Esophagus muscularis mucosa (tissue), 4 donors: ENCODE results near the gene PXYLP1. TPM values are rescaled to one million over a fixed set of nuclear protein-coding genes. Genes with fewer than 3 reads are reported as not detected.

ENCODE experiments used
- DNase-seq: peaks from one replicate; pipeline ENCODE4 v3.0.0-alpha.2; 2017; ENCODE audit errors: extremely low spot score
- H3K27ac ChIP-seq, 4 donors: fragments of 200-600 bp; sonication (generic); replicated peaks in 1 of 4; 1 replicate in 3 of 4; 2 replicates in 1 of 4; pipeline ENCODE4 v1.5.1; 2016 to 2019; ENCODE audit warnings: mild to moderate bottlenecking in 1 of 4
- H3K27me3 ChIP-seq, 4 donors: fragments of 200-600 bp; sonication (generic); one replicate each; pipeline versions ENCODE4 v1.5.1 to v1.6.0; 2016 to 2019
- H3K36me3 ChIP-seq, 4 donors: fragments of 200-600 bp; sonication (generic); one replicate each; pipeline ENCODE4 v1.5.1; 2016 to 2019
- H3K4me1 ChIP-seq, 4 donors: fragments of 200-600 bp; sonication (generic); one replicate each; pipeline ENCODE4 v1.5.1; 2016 to 2019
- H3K4me3 ChIP-seq, 4 donors: fragments of 200-600 bp; sonication (generic); 1 replicate in 2 of 4; 2 replicates in 2 of 4; pipeline ENCODE4 v1.5.1; 2016 to 2019; ENCODE audit warnings: mild to moderate bottlenecking in 4 of 4, moderate library complexity in 1 of 4
- H3K9me3 ChIP-seq, 4 donors: fragments of 200-600 bp; sonication (generic); 1 replicate in 3 of 4; 2 replicates in 1 of 4; pipeline ENCODE4 v1.5.1; 2016 to 2019
- CTCF ChIP-seq, 3 experiments: fragments of 200-600 bp in 2 of 3; fragments of 450-650 bp in 1 of 3; sonication (generic) in 2 of 3; IDR thresholded peaks; one replicate each; pipeline ENCODE4 v1.5.1; 2017 to 2019; ENCODE audit warnings: antibody characterized with exemption in 3 of 3, mild to moderate bottlenecking in 2 of 3, moderate library complexity in 1 of 3
- EP300 ChIP-seq: sonication (generic); formaldehyde crosslinking; IDR thresholded peaks from one replicate; pipeline ENCODE4 v1.6.1; 2017; ENCODE audit warnings: antibody characterized with exemption
- POLR2A ChIP-seq: fragments of 450-650 bp; IDR thresholded peaks from one replicate; pipeline ENCODE4 v1.6.1; 2017; ENCODE audit warnings: antibody characterized with exemption, moderate library complexity, mild to moderate bottlenecking, low read depth
- POLR2AphosphoS5 ChIP-seq, 2 donors: sonication (generic); formaldehyde crosslinking; IDR thresholded peaks; one replicate each; pipeline ENCODE4 v1.6.1; 2017; ENCODE audit warnings: antibody characterized with exemption in 2 of 2
- WGBS: methylation state at CpG from one replicate; pipeline ENCODE4 v1.1.5; 2018; 5-methylcytosine and 5-hydroxymethylcytosine counted together
- intact Hi-C: fragments of 100-400 bp; cut with DNase I; formaldehyde crosslinking; loops from one replicate; pipeline ENCODE4 v1.15.1; 2023
- total RNA-seq, 4 donors: library from RNA; depleted of rRNA; stranded (reverse); fragments of >200 nt; gene quantifications; one replicate each; pipeline versions ENCODE4 v1.1.0 to v1.2.1, GENCODE V29; 2016

Gene PXYLP1
- total RNA-seq, 4 donors from 2014 or later = 4.5 to 12.5 (median 9.4) TPM

GRCh38 chr3:141320399-141321108 is 88.9 kb downstream of the PXYLP1 start:
- H3K27me3 ChIP-seq = no peaks in the 10 kb centered on the region
- H3K9me3 ChIP-seq = no peaks in the 10 kb centered on the region
- TF ChIP-seq POLR2A (no peak), POLR2AphosphoS5 (IDR thresholded peaks at IDR 0.05) (no peak), CTCF (IDR thresholded peaks at IDR 0.05) (no peak), EP300 (no peak)
- no peak for DNase-seq
- H3K36me3 ChIP-seq = no peaks in the 10 kb centered on the region
- H3K4me3 ChIP-seq = no peak overlapping the region
- H3K27ac ChIP-seq = no peak overlapping the region
- H3K4me1 ChIP-seq = no peaks in the 10 kb centered on the region
- intact Hi-C loops = no loop called here

- H3K36me3 ChIP-seq = no peaks in the 10 kb centered on the region
- no peaks in the 10 kb centered on the region for H3K9me3 ChIP-seq
- TF ChIP-seq POLR2AphosphoS5 (IDR thresholded peaks at IDR 0.05) = no peak
- no peak for TF ChIP-seq CTCF (IDR thresholded peaks at IDR 0.05)
- TF ChIP-seq EP300 = no peak
- TF ChIP-seq POLR2A = no peak
- H3K4me3 ChIP-seq = no peak overlapping the region
- 100% methylated on average over 1 of the region's 1 CpG for WGBS
- DNase-seq = no peak
- H3K4me1 ChIP-seq = no peaks in the 10 kb centered on the region
- H3K27ac ChIP-seq = no peak overlapping the region
- no peaks in the 10 kb centered on the region for H3K27me3 ChIP-seq
- intact Hi-C loops = no loop called here
Observed at GRCh38 chr3:141321109-141321497, 89.5 kb downstream of the PXYLP1 start.

- intact Hi-C loops = no loop called here
- H3K27me3 ChIP-seq = no peaks in the 10 kb centered on the region
- no peaks in the 10 kb centered on the region for H3K4me1 ChIP-seq
- 87% methylated on average over 4 of the region's 4 CpGs for WGBS
- no peak overlapping the region for H3K27ac ChIP-seq
- TF ChIP-seq POLR2AphosphoS5 (IDR thresholded peaks at IDR 0.05) = no peak
- no peak for TF ChIP-seq POLR2A
- TF ChIP-seq CTCF (IDR thresholded peaks at IDR 0.05) = no peak
- no peak for TF ChIP-seq EP300
- H3K9me3 ChIP-seq = no peaks in the 10 kb centered on the region
- no peaks in the 10 kb centered on the region for H3K36me3 ChIP-seq
- H3K4me3 ChIP-seq = no peak overlapping the region
- no peak for DNase-seq
Observed at GRCh38 chr3:141323936-141324704, 92.5 kb downstream of the PXYLP1 start.

GRCh38 chr3:141326123-141326522 is 94.5 kb downstream of the PXYLP1 start:
- Histone ChIP-seq H3K4me1 (no peaks in the 10 kb centered on the region), H3K9me3 (no peaks in the 10 kb centered on the region), H3K36me3 (no peaks in the 10 kb centered on the region), H3K27me3 (no peaks in the 10 kb centered on the region), H3K27ac (no peak overlapping the region), H3K4me3 (no peak overlapping the region)
- TF ChIP-seq POLR2A (no peak), POLR2AphosphoS5 (IDR thresholded peaks at IDR 0.05) (no peak), EP300 (no peak), CTCF (IDR thresholded peaks at IDR 0.05) (no peak)
- intact Hi-C loops = no loop called here
- no peak for DNase-seq
